Measurements from ENCODE around the gene KRTAP5-3. TPM values are rescaled to one million over a fixed set of nuclear protein-coding genes. Genes with fewer than 3 reads are reported as not detected.

KRTAP5-3 gene
- total RNA-seq, 4 donors from 2014 or later = not detected

GRCh38 chr11:1566381-1567051 is 41.7 kb downstream of the KRTAP5-3 start:
- in situ Hi-C loops (cut with MboI; ENCODE audit: low pct_ligation_motif_present in 1 of 4, low pct_unique_long_range_greater_than_20kb in 1 of 4, low sequenced_read_pairs in 3 of 4) (no loop called here), intact Hi-C loops (cut with DNase I; ENCODE audit: low total_unique reads) (loop anchor here (10.0 kb wide), 1 partner anchor 818 kb away; no protein-coding TSS in a partner anchor)
- peaks cover 38 to 65% (median 43%) of the 10 kb centered on the region in 4 donors for H3K4me1 ChIP-seq
- WGBS, 2 donors (ENCODE audit: low coverage in 1 of 2) = 79% methylated on average over 20 of the region's 20 CpGs; no CpG with 5 or more reads in 1 of the 2 donors
- H3K9me3 ChIP-seq = no peaks in the 10 kb centered on the region
- TF ChIP-seq POLR2AphosphoS5 (IDR thresholded peaks at IDR 0.05) (no peak), EP300 (IDR thresholded peaks at IDR 0.05; ENCODE audit: low read depth) (no peak), POLR2A (IDR thresholded peaks at IDR 0.05) (no peak), CTCF (IDR thresholded peaks at IDR 0.05) (no peak)
- no peak for DNase-seq
- no peak overlapping the region for H3K27ac ChIP-seq
- no peaks in the 10 kb centered on the region for H3K27me3 ChIP-seq
- no peak overlapping the region for H3K4me3 ChIP-seq
- H3K36me3 ChIP-seq = no peaks in the 10 kb centered on the region

GRCh38 chr11:1565904-1566247 is 42.4 kb downstream of the KRTAP5-3 start:
- Histone ChIP-seq H3K9me3 (no peaks in the 10 kb centered on the region), H3K27me3 (no peaks in the 10 kb centered on the region), H3K4me1 (peaks cover 32 to 59% (median 37%) of the 10 kb centered on the region in 4 donors), H3K27ac (peak overlapping the region in 1 of 4 donors; percentile 77), H3K36me3 (no peaks in the 10 kb centered on the region), H3K4me3 (no peak overlapping the region)
- no peak for DNase-seq
- intact Hi-C loops (cut with DNase I; ENCODE audit: low total_unique reads) (loop anchor here (10.0 kb wide), 1 partner anchor 819 kb away; no protein-coding TSS in a partner anchor), in situ Hi-C loops (cut with MboI; ENCODE audit: low pct_ligation_motif_present in 1 of 4, low pct_unique_long_range_greater_than_20kb in 1 of 4, low sequenced_read_pairs in 3 of 4) (no loop called here)
- no peak for TF ChIP-seq POLR2AphosphoS5 (IDR thresholded peaks at IDR 0.05)
- TF ChIP-seq POLR2A (IDR thresholded peaks at IDR 0.05) = no peak
- no peak for TF ChIP-seq EP300 (IDR thresholded peaks at IDR 0.05; ENCODE audit: low read depth)
- no peak for TF ChIP-seq CTCF (IDR thresholded peaks at IDR 0.05)
- 90% methylated on average over 5 of the region's 5 CpGs; no CpG with 5 or more reads in 1 of the 2 donors for WGBS, 2 donors (ENCODE audit: low coverage in 1 of 2)

- TF ChIP-seq POLR2AphosphoS5 (IDR thresholded peaks at IDR 0.05) = no peak
- TF ChIP-seq CTCF (IDR thresholded peaks at IDR 0.05) = no peak
- no peak for TF ChIP-seq POLR2A (IDR thresholded peaks at IDR 0.05)
- TF ChIP-seq EP300 (IDR thresholded peaks at IDR 0.05; ENCODE audit: low read depth) = no peak
- intact Hi-C loops (cut with DNase I; ENCODE audit: low total_unique reads) = loop anchor here (10.0 kb wide), 1 partner anchor 819 kb away; no protein-coding TSS in a partner anchor
- H3K4me3 ChIP-seq = no peak overlapping the region
- no peak for DNase-seq
- no peaks in the 10 kb centered on the region for H3K9me3 ChIP-seq
- WGBS, 2 donors (ENCODE audit: low coverage in 1 of 2) = 82% methylated on average over 26 of the region's 28 CpGs; no CpG with 5 or more reads in 1 of the 2 donors
- peaks cover 27 to 54% (median 32%) of the 10 kb centered on the region in 4 donors for H3K4me1 ChIP-seq
- peak overlapping the region; percentile 20 to 77 (median 51) for H3K27ac ChIP-seq
- no peaks in the 10 kb centered on the region for H3K36me3 ChIP-seq
- H3K27me3 ChIP-seq = no peaks in the 10 kb centered on the region
- in situ Hi-C loops (cut with MboI; ENCODE audit: low pct_ligation_motif_present in 1 of 4, low pct_unique_long_range_greater_than_20kb in 1 of 4, low sequenced_read_pairs in 3 of 4) = no loop called here
These were observed 42.9 kb downstream of the KRTAP5-3 start for GRCh38 chr11:1565173-1565903.

GRCh38 chr11:1564535-1565172 is 43.6 kb downstream of the KRTAP5-3 start:
- peak in 1 of 3 donors; percentile 25 for TF ChIP-seq POLR2AphosphoS5 (IDR thresholded peaks at IDR 0.05)
- no peak for TF ChIP-seq EP300 (IDR thresholded peaks at IDR 0.05; ENCODE audit: low read depth)
- no peak for TF ChIP-seq POLR2A (IDR thresholded peaks at IDR 0.05)
- in situ Hi-C loops (cut with MboI; ENCODE audit: low pct_ligation_motif_present in 1 of 4, low pct_unique_long_range_greater_than_20kb in 1 of 4, low sequenced_read_pairs in 3 of 4) (no loop called here), intact Hi-C loops (cut with DNase I; ENCODE audit: low total_unique reads) (loop anchor here (10.0 kb wide), 1 partner anchor 820 kb away; no protein-coding TSS in a partner anchor)
- peak; percentile 69 for DNase-seq
- H3K36me3 ChIP-seq = no peaks in the 10 kb centered on the region
- H3K9me3 ChIP-seq = no peaks in the 10 kb centered on the region
- no peaks in the 10 kb centered on the region for H3K27me3 ChIP-seq
- 29% methylated on average over 13 of the region's 16 CpGs; no CpG with 5 or more reads in 1 of the 2 donors for WGBS, 2 donors (ENCODE audit: low coverage in 1 of 2)
- H3K4me3 ChIP-seq = no peak overlapping the region
- H3K4me1 ChIP-seq = peaks cover 25 to 53% (median 35%) of the 10 kb centered on the region in 4 donors
- peak overlapping the region; percentile 20 to 77 (median 58) for H3K27ac ChIP-seq
